ENCODE results near the gene OR5H15.
"Not testable (repeated sequence)": the region's sequence is repeated elsewhere in the genome, so short reads cannot be mapped to it uniquely, and the experiment has no call there.

The OR5H15 gene

DNA sequence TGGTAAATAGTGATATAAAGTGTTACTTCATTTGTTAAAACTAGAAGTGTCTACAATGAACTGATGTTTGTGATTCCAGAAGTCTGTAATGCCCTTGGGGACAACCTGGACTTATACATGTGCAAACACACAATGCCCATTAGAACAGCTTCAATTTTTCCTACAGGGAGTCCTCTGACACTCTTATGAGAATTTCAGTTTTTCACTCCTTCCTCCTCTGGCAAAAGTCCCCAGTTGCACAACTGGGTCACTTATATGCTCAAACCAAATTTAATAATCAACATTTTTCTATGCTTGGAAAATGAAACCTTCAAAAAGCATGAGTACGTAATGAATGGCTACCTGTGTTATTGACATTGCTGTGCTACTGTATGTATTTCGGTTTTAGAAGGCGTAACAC, at the start of gene OR5H15:
OR5H15 (plus strand) TSS at position 301 of the 400 bp plus-strand sequence. CDS start 2,004 bp downstream, outside the sequence.
- DNase-seq (ENCODE audit: low read depth): no peak

DNA sequence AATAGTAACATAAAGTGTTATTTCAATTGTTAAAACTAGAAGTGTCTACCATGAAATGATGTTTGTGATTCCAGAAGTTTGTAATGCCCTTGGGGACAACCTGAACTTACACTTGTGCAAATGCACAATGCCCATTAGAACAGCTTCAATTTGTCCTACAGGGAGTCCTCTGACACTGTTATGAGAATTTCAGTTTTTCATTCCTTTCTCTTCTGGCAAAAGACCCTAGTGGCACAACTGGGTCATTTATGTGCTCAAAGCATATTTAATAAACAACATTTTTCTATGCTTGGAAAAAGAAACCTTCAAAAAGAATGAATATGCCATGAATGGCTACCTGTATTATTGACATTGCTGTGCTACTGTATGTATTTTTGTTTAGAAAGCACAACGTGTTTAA, 36.1 kb upstream of the OR5H15 start, which contains the start of gene OR5H1:
OR5H1 (plus strand) TSS at position 301 of the 400 bp plus-strand sequence. CDS start 1,977 bp downstream, outside the sequence.
- no peak for DNase-seq (ENCODE audit: low read depth)

DNA sequence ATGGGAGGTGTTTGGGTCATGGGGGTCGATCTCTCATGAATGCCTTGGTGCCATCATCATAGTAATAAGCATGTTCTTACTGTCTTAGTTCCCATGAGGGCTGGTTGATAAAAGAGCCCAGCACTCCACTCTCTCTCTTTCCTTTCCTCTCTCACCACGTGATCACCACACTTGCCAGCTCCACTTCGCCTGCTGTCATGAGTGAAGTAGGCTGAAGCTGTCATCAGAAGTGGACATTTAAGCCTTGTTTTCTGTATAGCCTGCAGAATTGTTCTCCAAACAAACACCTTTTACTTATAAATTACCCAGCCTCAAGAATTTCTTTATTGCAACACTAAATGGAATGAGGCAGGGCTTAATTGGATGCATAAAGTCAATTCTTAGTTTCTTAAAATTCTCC, 29.9 kb upstream of the OR5H15 start:
- DNase-seq (ENCODE audit: low read depth): no peak

DNA sequence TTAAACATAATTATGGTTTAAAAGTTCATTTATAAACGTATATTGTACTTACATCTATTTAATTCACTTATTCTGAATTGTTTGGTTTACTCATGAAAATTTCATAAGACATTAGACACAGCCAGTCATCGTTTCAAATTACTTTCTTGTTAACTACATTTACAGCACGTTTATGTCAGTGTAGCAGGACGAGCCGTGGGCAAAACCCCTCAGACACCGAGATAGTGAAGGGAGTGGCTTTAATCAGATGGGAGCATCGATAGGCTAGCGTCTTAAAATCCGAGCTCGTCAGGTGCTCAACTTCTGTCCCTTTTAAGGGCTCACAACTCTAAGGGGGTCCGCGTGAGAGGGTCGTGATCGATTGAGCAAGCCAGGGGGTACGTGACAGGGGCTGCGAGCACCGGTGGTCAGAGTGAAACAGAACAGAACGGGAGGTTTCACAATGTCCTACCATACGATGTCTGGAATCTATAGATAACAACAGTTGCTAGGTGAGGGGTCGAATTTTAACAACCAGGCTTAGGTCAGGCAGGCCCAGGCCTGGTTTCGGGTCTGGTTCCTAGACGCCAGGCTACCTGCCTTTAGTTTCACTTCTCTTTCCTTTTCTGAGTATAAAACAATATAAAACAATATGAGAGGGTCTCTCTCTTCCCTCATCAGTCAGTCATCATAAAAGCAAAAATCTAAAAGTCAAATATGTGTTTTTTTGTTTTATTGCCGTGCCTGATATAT, 28.5 kb upstream of the OR5H15 start:
- DNase-seq (ENCODE audit: low read depth): not testable (repeated sequence)

DNA sequence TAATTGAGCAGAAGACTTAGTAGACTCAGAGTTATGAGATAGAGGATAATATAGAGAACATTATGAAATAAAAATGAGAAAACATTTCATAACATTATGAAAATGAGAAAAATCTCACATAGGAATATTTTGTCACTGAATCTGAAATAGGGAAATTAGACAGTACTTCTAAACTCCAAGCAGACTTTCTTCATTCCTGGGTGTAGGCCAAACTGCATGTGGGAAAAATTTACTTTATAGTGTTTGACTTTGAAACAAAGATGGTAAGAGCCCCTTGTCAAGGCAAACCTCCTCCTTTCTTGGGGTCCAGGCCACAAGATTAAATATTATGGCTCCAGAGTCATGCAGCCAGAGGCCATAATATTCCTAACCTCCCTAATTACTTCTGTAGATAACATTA, 26.0 kb upstream of the OR5H15 start:
- DNase-seq (ENCODE audit: low read depth): no peak

DNA sequence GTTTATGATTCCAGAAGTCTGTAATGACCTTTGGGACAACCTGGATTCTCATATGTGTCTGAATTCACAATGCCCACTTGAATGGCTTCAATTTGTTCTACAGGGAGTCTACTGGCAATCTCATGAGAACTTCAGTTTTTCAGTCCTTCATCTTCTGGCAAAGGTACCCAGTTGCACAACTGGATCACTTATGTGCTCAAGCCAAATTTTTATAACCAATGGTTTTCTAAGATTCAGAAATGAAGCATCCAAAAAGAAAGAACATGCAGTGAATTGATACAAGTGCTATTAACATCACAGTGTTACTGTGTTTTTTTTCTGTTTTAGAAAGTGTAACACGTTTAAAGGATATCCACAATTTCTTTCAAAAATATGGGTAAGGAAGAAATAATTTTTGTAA, 19.3 kb upstream of the OR5H15 start, which contains the start of gene OR5H14:
OR5H14 (plus strand) TSS at position 301 of the 400 bp plus-strand sequence. CDS start 1,907 bp downstream, outside the sequence.
- DNase-seq (ENCODE audit: low read depth): no peak

DNA sequence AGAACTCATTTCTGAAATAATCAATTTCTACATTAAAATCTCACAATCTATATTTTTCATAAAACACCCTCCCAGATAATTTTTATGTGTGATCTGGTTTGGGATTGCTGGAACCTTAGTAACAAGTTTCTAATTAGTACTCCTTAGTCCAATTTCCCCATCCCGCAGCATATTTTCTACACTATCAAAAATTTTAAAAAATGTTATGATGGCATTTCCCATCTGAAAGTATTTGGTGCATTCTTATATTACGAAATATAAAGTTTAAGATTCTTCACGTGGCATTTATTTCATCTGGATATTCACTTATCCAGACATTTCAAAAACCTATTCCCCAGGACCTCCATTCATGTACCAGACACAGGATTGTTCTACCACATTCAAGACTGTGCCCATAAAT, 17.7 kb upstream of the OR5H15 start:
- no peak for DNase-seq (ENCODE audit: low read depth)

DNA sequence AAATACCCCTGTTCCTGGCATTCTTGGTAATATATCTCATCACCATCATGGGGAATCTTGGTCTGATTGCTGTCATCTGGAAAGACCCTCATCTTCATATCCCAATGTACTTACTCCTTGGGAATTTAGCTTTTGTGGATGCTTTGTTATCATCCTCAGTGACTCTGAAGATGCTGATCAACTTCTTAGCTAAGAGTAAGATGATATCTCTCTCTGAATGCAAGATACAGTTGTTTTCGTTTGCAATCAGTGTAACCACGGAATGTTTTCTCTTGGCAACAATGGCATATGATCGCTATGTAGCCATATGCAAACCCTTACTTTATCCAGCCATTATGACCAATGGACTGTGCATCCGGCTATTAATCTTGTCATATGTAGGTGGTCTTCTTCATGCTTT, 17.0 kb upstream of the OR5H15 start:
- DNase-seq (ENCODE audit: low read depth): not testable (repeated sequence)

DNA sequence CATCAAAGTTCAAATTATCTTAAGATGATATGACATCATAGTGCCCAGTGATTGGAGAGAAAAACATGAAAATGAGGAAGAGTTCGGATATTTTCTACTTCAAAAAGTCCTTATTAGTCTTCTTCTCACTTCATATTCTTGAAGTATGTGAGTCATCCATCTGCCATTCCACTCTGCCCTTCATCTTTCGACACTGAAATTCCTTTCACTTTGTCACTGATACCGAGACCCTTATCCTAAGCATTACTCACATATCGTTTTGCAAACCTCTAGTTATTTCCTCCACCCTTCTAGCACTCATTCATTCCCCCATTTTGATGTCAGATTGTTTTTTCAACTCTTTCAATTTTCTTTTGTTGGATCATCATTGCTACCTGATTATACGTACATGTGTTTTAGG, 15.3 kb upstream of the OR5H15 start:
- no peak for DNase-seq (ENCODE audit: low read depth)

DNA sequence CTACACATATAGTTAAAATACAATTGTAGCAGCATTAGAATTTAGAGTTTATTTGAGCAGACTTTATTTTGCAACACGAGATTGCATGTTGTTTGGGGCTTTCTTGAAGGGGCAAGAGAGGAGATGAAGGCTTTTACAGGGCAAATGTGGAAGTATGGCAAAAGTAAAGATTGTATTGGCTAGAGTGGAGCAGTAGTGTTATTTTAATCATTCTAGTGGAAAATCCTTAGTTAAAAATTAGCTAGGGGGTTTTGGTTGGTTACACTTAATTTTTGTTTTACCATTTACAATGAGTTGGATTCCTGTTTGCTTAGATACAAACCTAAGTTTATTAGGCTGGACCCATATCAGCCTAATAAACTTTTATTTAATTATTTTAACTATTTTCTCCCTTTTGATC, 4.6 kb downstream of the OR5H15 start:
- no peak for DNase-seq (ENCODE audit: low read depth)

DNA sequence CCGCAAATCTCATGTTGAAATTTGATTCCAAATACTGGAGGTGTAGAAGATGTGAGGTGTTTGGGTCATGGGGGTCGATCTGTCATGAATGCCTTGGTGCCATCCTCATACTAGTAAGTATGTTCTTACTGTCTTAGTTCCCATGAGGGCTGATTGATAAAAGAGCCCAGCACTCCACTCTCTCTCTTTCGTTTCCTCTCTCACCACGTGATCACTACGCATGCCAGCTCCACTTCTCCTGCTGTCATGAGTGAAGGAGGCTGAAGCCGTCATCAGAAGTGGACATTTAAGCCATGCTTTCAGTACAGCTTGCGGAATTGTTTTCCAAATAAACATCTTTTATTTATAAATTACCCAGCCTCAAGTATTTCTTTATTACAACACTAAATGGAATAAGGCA, 6.1 kb downstream of the OR5H15 start:
- DNase-seq (ENCODE audit: low read depth): no peak

DNA sequence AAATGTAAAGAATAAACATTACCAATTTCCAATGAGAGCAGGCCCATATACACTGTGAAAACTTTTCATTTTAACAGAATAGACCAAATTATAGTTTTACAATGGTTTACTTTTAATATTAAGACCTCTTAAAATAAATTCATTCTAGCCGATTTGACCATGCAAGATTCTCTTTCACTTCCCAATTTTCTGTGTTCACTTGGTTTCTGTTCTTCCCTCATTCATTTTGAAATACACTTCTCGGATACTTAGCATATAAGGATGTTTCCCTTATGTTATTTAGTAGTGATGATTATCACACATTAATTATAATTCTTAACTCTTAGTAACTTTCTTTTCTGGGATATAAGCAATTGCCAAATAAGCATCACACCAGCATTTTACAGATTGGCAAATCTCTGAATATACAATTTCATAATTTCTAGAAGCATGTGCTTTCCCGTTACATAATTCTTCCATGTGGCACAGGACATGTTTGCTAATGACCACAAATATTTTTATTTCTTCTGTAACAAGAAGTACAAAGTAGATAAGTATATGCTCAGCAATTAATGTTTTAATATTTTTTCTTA, 13.9 kb downstream of the OR5H15 start:
- no peak for DNase-seq (ENCODE audit: low read depth)

DNA sequence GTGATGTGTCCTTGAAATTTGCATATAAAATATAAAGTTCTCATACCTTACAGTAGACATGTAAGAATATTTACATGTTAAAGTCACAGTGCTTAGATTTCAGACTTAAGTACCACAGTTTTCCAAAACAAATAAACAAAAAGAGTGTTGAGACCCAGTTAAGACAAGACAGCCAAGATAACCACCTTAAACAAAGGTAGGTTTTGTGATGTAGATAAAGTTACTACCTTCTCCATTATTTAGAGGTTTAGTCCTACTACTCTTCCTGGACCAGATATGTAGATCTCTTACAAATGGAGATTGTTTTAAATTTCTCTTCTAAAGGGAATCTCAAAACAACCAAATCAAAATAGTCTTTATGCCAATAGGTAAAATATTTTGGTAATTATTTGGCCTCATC, 15.7 kb downstream of the OR5H15 start:
- no peak for DNase-seq (ENCODE audit: low read depth)

DNA sequence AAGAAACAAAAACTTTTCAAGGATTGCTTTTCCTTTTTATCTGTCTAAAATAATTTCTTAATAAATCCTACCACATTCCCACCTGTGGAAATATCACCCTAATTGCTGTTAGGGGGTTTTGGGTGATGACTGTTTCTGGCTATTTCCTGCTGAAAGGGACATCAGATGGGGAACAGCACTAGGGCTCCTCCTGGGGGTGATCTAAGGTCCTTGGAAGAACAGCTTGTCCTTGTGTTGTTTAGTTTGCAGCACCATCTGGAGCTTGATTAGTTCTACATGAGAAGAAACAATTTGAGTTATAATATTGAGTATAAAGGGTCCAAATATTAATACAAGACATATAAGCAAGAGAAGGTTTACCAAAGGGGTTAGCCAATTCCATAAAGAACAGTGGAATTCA, 18.7 kb downstream of the OR5H15 start:
- DNase-seq (ENCODE audit: low read depth): no peak

DNA sequence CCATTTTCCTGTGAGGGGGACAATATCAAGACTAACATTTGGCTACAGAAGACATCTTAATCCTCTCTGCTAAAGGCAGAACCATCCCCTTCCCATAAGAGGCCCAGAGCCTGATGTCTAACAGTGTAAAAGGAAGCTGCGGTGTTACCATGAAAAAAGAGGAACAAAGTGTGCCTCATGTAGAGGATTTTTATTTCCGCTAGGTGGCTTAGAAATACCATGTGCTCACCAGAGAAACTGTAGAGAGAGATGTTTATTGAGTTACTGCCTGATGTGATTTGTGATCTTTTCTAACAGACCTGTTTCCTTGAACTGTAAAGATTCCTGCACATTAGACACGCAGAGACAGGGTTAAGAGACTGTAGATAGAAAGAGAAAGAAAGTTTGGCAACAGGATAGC, 22.0 kb downstream of the OR5H15 start:
- no peak for DNase-seq (ENCODE audit: low read depth)

DNA sequence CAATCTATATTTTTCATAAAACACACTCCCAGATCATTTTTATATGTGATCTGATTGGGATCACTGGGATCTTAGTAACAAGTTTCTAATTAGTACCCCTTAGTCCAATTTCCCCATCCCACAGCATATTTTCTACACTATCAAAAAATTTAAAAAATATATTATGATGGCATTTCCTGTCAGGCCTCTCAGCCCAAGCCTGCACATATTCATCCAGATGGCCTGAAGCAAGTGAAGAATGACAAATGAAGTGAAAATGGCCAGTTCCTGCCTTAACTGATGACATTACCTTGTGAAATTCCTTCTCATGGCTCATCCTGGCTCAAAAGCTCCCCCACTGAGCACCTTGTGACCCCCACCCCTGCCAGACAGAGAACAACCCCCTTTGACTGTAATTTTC, 24.4 kb downstream of the OR5H15 start:
- DNase-seq (ENCODE audit: low read depth): not testable (repeated sequence)

DNA sequence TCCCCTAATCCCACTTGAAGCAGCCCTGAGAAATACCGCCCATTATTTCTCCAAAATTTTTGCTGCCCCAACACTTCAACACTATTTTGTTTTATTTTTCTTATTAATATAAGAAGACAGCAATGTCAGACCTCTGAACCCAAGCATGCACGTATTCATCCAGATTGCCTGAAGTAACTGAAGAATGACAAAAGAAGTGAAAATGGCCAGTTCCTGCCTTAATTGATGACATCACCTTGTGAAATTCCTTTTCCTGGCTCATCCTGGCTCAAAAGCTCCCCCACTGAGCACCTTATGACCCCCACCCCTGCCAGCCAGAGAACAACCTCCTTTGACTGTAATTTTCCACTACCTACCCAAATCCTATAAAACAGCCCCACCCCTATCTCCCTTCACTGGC, 29.8 kb downstream of the OR5H15 start:
- not testable (repeated sequence) for DNase-seq (ENCODE audit: low read depth)

DNA sequence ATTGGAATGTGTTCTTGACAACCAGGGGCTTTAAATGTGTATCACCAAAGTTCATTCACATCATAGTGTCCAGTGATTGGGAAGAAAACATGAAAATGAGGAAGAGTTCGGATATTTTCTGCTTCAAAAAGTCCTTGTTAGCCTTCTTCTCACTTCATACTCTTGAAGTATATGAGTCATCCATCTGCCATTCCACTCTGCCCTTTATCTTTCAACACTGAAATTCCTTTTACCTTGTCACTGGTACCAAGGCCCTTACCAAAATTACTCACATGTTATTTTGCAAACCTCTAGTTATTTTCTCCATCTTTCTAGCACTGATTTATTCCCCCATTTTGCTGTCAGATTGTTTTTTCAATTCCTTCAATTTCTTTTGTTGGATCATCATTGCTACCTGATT, 32.5 kb downstream of the OR5H15 start:
- no peak for DNase-seq (ENCODE audit: low read depth)

DNA sequence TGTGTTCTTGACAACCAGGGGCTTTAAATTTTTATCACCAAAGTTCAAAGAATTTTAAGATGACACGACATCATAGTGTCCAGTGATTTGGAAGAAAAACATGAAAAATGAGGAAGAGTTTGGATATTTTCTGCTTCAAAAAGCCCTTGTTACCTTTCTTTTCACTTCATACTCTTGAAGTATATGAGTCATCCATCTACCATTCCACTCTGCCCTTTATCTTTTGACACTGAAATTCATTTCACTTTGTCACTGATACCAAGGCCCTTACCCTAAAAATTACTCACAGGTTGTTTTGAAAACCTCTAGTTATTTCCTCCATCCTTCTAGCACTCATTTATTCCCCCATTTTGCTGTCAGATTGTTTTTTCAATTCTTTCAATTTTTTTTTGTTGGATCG, 42.7 kb downstream of the OR5H15 start:
- DNase-seq (ENCODE audit: low read depth): no peak

DNA sequence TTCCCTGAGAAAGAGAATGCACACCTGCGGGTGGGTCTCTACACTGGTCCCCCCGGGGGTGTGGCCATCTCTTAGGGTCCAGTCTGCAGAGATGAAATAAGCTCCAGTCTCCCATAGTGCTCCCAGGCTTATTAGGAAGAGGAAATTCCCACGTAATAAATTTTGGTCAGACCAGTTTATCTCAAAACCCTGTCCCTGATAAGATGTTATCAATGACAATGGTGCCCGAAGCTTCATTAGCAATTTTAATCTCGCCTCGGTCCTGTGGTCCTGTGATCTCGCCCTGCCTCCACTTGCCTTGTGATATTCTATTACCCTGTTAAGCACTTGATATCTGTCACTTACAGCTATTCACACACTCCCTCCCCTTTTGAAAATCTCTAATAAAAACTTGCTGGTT, 46.8 kb downstream of the OR5H15 start:
- no peak for DNase-seq (ENCODE audit: low read depth)

DNA sequence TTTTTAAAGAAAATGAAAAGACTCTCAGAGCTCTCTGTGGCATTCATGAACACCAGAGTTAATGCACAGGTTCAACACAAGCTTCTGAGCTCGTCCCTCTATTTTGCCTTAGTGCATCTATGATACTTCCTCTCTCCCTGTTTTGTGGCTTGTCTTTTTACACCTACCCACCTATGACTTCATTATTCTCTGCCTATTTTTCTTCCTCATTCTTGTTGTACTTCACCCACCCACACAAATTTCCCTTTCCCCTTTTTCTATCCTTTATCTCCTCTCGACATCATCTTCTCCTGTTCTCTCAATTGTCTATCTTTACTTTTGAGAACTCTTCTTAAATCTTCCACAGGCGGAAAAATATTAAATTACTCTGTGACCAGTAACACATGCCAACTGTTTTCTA, 48.6 kb downstream of the OR5H15 start:
- DNase-seq (ENCODE audit: low read depth): no peak

All from stimulated activated CD8-positive, alpha-beta memory T cell treated with anti-CD3 and anti-CD28 coated beads, Interleukin-12 subunit alpha, Interleukin-12 subunit beta, amount 100 ng/mL, for 4 hours (primary cell).